ENCODE data around the gene AFF3.

Gene AFF3

DNA sequence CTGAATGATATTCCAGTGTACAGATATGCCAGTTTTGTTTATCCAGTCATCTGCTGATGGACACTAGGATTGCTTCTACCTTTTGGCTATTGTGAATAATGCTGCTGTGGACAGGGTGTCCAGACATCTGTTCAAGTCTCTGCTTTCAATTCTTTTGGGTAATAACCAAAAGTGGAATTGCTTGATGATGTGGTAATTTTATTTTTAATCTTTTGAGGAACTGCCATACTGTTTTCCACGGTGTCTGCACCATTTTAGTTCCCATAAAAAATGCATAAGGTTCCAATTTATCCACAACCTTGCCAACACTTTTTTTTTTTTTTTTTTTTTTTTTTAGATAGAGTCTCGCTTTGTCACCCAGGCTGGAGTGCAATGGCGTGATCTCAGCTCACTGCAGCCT is 510.7 kb downstream of the AFF3 start:
- no peak for DNase-seq (ENCODE audit: low read depth)

DNA sequence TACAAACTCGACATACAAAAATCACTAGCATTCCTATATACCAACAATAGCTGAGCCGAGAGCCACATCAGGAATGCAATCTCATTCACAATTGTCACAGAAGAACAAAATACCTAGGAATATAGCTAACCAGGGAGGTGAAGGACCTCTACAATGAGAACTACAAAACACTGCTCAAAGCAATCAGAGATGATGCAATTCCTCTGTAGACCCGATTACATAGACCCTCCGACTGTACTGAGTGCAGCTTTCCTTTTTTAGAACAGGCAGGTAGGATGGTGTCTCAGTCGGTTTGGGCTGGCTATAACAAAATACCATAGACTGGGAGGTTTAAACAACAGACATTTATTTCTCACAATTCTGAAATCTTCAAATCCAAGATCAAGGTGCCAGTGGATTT is 513.1 kb downstream of the AFF3 start:
- DNase-seq (ENCODE audit: low read depth), result no peak

DNA sequence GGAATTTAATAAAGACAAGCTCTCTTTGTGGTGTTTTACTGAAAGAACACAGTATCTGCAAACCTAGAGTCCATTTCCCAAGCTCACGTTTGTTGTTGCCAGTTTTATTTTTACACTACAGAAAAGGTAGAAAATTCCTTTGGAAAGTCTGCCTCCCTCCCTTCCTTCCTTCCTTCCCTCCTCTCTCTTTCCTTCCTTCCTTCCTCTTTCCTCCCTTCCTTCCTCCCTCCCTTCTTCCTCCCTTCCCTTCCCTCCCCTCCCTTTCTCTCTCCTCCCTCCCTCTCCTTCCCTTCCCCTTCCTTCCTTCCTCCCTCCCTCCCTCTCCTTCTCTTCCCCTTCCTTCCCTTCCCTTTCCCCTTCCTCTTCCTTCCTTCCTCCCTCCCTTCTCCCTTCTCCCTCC is 516.2 kb downstream of the AFF3 start:
- no peak for DNase-seq (ENCODE audit: low read depth)

- DNase-seq (ENCODE audit: low read depth), result no peak
Measured at GRCh38 chr2:99624677-99625076, 517.7 kb downstream of the AFF3 start.

GRCh38 chr2:99623613-99624012 is 518.8 kb downstream of the AFF3 start:
- DNase-seq (ENCODE audit: low read depth), result no peak

- DNase-seq (ENCODE audit: low read depth), result no peak
Measured at GRCh38 chr2:99623035-99623434, 519.4 kb downstream of the AFF3 start.

DNA sequence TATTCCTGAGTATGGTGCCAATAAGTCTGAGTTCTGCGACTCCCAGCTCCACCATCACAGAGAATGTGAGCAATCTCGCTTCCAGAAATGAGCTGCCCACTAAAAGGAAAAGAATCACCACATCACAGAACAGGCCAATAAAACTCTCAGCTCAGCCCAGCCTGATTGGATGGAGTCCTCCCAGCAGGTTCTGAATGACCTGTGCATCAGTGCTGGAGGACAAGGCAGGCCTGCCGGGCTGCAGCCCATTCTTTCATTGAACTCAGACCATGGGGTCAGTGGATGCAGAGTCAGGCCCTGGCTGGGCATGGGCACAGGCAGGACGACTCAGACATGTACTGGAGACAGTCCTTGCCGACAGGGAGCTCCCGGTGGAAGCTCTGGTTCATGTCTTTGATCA is 519.9 kb downstream of the AFF3 start:
- no peak for DNase-seq (ENCODE audit: low read depth)

- DNase-seq (ENCODE audit: low read depth), result no peak
Measured at GRCh38 chr2:99621774-99622173, 520.6 kb downstream of the AFF3 start.

DNA sequence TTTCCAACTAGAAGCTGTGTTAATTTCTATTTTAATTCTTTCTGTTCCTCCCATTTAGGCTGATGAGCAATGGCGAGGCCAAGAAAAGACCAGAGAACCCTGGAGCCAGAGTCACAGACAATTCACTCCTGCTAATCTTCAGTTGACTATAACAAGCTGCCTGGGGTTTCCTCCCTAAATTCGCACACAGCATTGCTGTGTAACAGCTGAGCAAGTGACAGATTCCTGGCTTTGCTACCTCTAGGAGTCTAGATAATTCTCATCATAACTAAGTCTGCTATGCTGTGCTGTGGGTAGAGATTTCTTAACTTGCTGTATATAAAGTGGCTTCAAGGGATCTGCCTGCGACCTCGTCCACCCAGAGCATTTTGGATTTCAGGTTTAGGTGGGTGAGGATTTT is 521.3 kb downstream of the AFF3 start:
- no peak for DNase-seq (ENCODE audit: low read depth)

- no peak for DNase-seq (ENCODE audit: low read depth)
Measured at GRCh38 chr2:99619151-99619550, 523.2 kb downstream of the AFF3 start.

DNA sequence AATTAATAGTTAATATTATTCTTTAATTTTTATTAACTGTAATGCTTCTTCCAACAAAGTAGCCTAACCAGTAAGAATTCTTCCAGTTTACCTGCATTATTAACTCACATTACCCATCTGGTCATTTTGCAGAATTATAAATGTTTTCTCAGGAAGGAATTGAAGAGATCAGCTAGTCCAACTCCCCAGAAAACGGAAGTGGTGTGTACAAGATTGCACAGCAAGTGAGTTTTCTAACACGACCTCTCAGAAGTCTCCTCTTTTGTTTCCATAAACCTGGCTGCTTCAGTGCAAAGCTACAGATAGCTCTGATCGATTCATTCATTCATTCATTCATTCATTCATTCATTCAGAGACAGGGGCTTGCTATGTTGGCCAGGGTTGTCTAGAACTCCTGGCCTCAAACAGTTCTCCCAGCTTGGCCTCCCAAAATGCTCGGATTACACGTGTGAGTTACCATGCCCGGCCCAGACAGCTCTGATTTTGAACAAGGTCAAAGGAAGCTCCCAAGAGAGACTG is 523.8 kb downstream of the AFF3 start:
- DNase-seq (ENCODE audit: low read depth), result no peak

- no peak for DNase-seq (ENCODE audit: low read depth)
Measured at GRCh38 chr2:99617811-99618210, 524.6 kb downstream of the AFF3 start.

DNA sequence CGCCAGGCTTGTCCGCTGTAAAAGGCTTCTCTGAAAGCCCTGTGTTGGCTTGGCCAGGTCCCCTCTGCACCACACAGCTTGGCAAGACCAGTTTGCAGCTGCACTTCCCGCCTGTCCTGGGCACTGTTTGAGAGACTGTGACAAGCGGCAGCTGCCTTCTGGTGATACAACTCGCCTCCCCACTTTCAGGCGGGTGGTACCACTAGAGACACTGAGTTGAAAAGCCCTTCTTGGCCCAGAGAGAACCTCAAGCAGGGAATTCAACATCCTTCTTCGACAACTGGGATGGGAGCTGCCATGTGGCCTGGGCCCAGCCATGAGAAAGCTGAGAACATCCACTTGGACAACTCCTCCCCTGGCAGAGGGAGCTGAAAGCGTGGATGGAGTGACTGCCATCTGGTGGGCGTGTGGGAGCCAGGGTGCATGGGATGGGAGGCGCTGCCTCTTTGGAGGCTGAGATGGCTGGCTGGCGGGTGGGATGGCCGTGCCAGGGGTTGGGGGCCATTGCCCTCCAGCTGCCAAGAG is 527.1 kb downstream of the AFF3 start:
- no peak for DNase-seq (ENCODE audit: low read depth)

GRCh38 chr2:99613980-99614379 is 528.4 kb downstream of the AFF3 start:
- no peak for DNase-seq (ENCODE audit: low read depth)

DNA sequence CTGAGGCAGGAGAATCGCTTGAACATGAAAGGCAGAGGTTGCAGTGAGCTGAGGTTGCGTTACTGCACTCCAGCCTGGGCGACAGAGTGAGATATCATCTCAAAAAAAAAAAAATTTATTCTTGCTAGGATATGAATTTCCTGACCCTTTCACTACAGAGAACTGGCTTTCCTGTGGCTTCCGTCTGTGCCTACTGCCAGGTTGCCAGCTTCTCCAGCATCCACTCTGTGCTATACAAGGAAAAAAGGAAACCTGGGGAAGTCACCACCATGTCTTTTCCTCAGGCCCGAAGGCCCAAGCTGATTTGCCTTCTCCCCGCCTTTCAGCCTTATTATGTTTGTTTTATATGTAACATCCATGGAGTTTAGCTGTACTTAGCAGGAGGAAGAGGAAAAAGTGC is 530.6 kb downstream of the AFF3 start:
- no peak for DNase-seq (ENCODE audit: low read depth)

DNA sequence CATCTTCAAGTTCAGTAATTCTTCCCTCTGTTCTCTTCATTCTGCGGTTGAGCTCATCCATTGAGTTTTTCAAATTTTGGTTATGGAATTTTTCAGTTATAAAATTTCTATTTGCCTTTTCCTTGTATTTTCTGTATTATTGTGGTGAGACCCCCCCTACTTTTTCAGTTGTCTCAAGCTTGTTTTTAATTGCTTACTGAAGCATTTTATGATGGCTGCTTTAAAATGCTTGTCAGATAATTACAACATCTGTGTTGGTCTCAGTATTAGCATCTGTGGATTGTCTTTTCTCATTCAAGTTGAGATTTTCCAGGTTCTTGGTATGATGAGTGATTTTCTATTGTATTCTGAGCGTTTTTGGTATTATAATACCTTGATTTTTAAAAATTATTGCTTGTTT is 531.4 kb downstream of the AFF3 start:
- DNase-seq (ENCODE audit: low read depth), result no peak

DNA sequence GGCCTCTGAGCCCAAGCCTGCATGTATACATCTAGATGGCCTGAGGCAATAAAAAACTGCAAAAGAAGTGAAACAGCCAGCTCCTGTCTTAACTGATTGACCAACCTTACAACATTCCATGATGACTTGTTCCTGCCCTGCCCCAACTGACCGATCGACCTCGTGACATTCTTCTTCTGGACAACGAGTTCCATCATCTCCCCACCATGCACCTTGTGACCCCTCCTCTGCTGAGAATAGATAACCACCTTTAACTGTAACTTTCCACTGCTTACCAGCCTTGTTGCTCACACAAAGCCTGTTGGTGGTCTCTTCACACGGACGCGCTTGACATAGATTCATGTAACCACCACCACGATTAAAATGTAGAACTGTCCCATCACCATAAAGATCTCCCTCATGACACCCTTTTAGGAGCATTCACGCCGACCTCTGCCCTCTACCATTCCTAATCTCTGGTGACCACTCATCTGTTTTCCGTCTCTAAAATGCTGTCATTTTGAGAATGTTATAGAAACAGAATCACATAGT is 532.5 kb downstream of the AFF3 start:
- no peak for DNase-seq (ENCODE audit: low read depth)

GRCh38 chr2:99608861-99609260 is 533.5 kb downstream of the AFF3 start:
- DNase-seq (ENCODE audit: low read depth), result no peak

DNA sequence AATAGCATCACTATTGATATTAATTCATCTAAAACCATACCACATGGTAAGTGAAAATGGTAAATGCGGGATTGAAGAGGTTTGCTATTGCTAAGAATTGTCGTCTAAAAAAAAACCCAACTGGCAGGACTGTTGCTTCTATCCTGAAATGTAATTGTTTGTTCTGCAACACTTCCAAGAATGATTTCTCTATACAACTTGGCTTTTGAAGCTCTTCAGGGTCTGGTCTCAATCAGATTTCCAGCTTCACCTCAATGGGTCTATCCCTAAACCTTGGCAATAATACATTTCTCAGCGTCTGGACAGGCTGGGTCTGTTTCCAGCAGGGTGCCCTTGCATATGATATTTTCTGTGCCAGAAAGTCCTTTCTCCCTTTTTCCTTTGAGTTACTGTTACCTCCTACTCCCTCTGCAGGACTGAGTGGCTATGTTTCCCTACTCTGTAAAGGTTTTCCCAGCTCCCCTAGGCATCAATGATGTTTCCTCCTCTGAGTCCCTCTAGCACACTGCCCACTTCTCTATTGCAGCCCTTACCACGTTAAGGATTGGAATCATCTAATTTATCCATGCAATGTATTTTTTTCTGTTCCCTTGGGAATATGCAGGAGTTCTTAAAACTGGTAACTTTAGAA is 534.4 kb downstream of the AFF3 start:
- no peak for DNase-seq (ENCODE audit: low read depth)

DNA sequence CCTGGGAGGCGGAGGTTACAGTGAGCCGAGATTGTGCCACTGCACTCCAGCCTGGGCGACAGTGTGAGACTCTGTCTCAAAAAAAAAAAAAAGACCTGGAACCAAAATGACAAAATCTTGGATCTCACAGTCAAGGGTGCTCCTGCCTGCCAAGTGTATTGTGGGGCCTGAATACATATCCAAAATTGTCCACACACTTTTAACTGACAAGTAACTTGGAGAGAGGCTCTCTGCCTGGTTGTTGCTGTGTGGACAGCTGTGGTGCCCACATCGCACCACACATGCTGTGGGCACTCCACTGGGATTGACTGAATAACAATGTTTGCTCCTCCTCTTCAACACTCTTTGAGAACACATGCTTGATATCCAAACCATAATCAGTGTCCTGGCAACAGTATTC is 534.9 kb downstream of the AFF3 start:
- DNase-seq (ENCODE audit: low read depth), result no peak

DNA sequence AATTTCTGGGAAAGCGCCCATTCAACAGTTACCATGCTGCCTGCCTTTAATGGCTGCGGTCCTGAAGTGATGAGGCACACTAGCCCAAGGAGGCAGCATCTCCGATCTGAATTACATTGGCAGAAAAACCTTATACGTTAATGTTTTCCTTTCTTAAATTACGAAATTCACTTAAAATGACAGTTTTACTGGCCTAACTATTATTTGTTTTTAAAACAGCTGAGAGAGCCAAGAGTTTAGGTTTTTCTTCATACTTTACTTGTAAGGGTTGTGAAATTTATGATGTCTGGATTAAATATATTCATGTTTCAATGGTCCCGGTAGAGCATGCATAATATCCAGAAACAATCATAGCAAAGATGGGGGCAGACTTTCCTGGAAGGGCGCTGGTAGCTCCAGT is 537.4 kb downstream of the AFF3 start:
- DNase-seq (ENCODE audit: low read depth), result no peak

- no peak for DNase-seq (ENCODE audit: low read depth)
Measured at GRCh38 chr2:99602476-99602875, 539.9 kb downstream of the AFF3 start.

- no peak for DNase-seq (ENCODE audit: low read depth)
Measured at GRCh38 chr2:99600981-99601651, 541.3 kb downstream of the AFF3 start.

- no peak for DNase-seq (ENCODE audit: low read depth)
Measured at GRCh38 chr2:99598441-99598840, 543.9 kb downstream of the AFF3 start.

All from stimulated activated CD4-positive, alpha-beta T cell treated with anti-CD3 and anti-CD28 coated beads, Interleukin-2, amount 100 ng/mL, for 4 hours (primary cell).